Activated T-cell treated with anti-CD3 and anti-CD28 coated beads for 24 hours (primary cell): ENCODE measurements around the gene SIRT5.

ENCODE experiments used
- DNase-seq: peaks from one replicate; pipeline ENCODE4 v3.0.0-alpha.2; 2020; ENCODE audit warnings: low read depth

Gene SIRT5

DNA sequence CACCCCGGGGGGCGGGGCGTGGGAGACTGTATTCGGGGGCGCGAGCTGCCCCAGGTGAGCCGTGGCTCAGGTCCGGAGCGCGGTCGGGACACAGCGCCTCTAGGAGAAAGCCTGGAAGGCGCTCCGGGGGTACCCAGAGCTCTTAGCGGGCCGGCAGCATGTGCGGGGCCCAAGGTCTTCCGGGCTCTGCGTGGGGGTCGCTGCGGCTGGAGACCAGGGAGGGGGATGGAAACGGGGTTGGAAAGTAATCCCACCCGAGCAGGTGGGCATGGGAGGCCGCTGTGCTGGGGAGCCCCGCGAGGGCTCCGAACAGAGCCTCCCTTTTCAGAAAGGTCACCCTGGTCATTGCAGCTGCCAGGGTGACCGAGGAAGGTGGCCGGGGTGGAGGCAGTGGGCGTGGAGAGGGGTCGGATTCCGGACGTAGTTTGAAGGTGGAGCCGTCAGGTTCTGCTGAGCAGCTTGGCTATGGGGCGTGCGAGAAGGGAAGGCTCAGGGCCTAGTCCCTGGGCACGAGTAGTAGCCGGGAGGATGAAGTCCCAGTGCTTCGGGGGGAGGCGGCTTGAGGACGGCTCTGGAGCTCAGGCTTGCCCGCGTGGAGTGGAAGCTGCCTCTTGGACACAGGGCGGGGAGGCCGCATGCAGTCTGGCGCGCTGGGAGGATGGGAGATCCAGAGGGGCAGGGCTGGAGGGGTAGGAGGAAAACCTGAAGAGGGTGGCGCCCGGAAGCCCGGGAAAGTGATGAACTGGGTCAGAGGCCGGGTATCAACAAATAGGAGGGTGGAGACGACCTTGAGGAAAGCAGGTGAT is at the start of gene SIRT5:
Gene SIRT5, plus strand, starts transcription at position 31 of the 806 bp plus-strand sequence. CDS start 9,510 bp downstream, outside the sequence.
- DNase-seq, result peak; percentile 64

DNA sequence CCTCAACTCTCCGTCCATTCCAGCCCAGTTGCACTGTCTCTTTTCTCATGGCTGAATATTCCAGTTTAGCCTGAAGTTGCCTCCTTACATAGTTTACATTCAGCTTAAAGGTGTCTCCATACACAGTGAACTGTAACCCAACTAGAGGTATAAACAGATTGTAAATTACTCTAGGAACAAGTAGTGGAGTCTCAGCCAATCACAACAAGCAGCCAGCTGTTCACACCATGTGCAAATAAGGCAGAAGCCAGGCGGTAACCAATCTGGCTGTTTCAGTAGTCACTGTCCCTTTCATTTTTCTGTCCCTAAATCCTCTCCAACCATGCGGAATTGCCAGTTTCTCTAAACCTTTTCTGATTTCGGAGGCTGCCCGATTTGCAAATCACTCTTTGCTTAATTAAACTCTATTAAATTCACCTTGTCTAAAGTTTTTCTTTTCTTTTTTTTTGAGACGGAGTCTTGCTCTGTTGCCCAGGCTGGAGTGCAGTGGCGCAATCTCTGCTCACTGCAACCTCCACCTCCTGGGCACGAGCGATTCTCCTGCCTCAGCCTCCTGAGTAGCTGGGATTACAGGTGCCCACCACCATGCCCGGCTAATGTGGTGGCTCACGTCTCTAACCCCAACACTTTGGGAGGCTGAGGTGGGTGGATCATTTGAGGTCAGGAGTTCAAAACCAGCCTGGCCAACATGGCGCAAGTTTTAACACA is 49.4 kb upstream of the SIRT5 start:
- no peak for DNase-seq

DNA sequence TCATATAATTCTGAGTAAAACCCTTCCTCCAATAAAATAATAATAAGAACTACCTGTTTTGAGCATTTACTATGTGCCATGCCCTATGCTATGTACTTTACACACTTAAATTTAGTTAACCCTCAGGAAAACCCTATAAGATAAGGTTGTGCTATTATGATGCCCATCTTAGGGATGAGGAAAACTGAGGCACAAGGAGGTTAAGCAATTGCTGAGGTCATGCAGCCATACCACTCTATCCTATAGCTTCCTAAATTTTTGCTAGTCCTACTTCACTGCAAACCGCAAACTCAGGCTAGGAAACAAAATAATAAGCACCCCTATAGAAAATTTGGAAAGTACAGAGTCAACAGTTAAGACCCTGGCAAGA is 48.1 kb upstream of the SIRT5 start:
- no peak for DNase-seq

DNA sequence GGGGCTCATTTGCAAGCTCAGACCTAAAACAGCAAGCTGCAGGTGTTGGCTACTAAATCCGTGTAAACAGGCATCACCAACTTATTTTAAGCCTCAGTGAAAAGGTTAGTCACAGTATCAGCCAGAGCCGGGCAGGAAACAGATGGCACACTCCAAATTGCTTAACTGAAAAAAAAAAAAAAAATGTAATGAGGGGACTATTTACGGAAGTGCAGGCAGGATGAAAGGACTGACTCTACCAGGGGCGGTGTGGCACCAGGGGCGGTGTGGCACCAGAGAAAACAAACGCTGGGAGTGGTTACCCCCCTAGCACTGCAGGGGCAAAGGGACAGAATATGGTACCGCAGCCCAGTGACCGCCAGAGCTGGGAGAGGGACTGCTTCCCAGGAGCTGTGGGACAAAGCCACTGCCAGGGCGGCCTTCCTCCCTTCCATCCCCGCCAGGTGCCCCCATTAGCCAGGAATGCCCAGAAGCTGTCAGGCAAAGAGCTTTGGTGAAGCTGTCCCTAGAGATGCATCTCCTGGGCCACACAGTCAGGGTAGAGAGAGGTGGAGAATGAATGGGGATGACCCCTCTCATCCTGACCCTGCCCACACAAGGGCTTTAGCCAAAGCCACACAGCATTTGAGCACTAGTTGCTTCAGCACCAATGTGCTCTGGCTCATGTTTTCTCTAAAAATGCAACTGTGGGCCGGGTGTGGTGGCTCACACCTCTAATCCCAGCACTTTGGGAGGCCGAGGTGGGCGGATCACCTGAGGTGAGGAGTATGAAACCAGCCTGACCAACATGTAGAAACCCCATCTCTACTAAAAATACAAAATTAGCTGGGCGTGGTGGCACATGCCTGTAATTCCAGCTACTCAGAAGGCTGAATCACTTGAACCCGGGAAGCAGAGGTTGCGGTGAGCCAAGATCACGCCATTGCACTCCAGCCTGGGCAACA is 47.4 kb upstream of the SIRT5 start:
- DNase-seq, result peak; percentile 4

DNA sequence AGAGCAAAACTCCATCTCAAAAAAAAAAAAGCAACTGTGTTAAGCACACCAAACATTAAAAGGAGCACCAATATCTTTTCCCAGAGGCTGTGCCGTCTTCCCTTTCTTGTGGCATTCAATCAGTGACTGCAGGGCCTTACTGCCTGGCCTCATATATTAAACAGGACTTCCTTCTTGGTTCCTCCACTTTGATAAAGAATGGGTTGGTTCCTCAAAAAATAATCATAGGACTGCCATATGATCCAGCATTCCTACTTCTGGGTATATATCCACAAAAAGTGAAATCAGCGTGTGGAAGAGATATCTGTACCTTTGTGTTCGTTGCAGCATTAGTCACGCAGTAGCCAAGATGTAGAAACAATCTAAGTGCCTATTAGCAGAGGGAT is 46.7 kb upstream of the SIRT5 start:
- DNase-seq, result no peak

DNA sequence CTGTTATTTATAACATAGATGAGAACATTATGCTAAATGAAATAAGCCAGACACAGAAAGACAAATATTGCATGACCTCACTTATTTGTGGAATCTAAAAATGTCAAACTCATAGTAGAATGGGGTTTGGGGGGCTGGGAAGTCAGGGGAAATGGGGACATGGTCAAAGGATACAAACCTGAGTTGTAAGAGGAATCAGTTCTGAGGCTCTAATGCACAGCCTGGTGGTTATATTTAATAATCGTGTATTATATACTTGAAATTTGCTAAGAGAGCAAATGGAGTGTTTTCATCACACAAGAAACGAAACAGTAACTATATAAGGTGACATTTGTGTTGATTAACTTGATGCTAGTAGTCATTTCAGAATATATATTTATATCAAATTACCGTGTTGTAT is 46.2 kb upstream of the SIRT5 start:
- no peak for DNase-seq

DNA sequence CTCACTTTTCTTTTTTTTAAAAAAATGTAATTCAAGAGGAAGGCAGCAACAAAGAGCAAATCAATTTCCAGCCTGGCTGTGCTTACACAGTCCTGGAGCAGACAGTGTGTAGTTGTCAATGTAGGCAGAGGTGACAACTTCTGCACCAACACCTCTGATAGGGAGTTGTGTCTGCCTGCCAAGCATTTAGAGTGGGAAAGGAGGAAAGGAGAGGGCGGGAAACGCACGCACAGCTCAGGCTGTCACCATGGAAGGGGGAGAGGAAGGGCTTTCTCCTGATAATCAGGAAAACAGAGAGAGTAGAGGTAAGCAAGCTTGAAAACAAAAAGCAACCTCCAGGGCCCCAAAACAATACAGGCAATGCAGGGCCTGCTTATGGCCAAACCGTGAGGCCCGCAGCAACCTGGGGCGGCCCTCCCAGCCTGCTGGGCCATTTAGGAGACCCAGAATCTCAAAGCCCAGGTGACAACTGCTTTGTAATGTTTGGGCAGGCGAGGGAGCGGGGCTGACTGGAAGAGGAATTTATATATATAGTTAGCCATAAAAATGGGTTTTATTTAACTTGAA is 45.5 kb upstream of the SIRT5 start:
- DNase-seq, result no peak

DNA sequence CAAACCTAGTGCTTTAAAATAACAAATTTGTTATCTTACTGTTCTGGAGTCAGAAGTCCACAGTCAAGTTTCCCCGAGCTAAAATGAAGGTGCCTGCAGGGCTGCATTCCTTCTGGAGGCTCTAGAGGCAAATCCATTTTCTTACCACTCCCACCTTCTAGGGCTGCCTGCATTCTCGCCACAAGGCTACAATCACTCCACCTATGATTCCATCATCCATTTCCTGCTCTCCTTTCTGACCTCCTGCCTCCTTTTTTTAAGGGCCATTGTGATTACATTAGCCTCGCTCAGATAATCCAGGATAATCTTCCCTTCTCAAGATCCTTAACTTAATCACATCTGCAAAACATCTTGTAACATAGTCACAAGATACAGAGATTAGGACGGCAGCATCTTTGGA is 42.4 kb upstream of the SIRT5 start:
- DNase-seq, result no peak

DNA sequence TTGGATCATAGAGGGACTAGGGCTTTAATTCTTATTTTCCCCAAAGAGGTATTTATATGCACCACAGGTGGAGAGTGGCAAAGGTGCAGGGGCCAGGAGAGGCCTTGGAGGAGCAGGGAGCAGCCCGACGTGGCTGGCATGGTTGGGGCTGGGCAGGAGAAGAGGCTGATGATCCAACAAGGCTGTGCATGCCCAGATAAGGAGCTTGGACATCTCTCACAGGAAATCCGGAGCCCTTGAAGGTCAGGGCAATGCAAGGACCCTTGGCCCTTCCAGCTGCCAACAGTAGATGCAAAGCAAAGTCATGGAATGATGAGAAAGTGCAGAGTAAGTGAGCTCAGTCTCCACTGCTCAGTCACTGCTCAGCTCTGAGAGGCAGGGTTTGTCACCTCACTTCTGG is 39.9 kb upstream of the SIRT5 start:
- DNase-seq, result no peak

DNA sequence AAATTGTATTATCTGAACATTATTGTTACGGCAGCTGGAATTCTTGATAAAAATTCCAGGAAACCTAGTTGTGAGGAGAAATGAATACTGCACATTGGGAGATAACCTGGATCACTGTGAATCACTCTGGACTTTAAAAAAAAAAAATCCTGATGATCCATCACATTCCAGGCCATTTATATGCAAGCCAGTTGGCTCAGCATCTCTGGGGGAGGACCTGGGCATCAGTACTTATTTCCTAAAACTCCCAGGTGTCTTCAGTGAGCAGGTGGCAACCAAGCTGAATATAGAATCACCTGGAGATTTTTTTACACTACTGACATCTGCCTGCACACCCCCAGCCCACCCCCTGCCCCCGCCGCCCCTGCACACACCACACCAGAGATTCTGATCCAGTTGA is 39.1 kb upstream of the SIRT5 start:
- DNase-seq, result no peak

DNA sequence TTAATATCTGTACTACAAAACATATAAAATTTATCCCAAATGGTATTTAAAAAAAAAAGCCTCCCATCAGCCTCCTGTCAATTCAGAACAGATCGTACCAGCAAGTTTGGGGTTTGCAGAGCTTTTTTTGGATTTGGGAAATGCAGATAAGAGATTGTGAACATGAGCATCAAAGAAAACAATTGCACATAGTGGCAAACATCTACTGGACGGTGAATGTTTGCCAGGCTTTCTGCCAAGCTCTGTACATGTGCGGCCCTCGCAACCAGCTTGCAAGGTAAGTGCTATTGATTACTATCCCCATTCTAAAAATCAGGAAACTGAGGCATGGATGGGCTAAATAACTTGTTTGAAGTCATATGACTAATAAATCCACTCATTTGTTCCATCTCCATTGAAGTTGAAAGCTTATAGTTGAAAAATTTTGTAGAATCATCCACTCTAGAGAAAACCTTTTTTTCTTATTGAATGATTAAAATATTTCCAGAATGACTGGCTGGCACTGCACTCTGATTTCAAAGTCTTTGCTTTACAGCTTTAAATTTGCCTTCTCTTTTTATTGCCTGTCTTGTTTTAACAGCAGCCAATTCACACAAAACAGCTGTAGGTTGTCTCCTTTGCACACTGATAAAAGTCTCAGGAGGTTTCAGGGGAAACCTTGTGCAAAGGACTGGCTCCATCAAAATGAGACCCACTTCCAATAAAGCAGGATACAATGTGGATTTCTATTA is 37.4 kb upstream of the SIRT5 start:
- DNase-seq, result no peak

DNA sequence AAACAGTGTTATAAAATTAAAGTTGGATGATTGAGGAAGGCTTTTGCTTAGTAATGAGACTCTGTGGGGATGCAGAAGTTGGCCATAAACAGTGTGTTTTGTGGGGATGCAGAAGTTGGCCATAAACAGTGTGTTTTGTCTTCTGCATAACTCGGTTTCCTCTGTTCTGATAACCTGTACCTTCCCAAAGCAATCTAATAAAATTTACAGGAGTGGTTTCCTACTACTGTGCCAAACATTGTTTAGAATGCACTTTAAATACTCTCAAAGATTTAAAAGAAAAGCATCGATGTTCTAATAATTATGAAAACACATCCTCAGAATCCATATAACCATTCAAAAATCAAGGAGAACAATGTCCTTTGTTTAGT is 36.9 kb upstream of the SIRT5 start:
- no peak for DNase-seq

DNA sequence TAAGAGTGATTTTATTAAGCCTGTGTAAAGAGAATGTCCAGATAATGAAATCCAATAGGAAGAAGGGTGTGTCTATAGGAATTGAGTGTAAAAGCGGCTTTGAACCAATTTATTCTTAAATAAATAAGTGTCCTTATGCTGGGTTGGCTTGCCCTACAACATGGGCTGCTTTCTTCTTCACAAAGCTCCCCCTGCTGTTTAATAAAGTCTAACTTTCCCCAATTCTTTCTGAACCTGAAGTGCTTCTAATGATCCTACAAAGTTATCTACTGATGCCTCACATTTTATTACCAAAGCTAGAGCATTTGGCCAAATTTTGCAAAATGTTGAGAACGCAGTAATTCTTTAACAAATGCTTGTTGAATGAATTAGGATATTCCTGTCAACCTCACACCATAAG is 36.3 kb upstream of the SIRT5 start:
- no peak for DNase-seq

DNA sequence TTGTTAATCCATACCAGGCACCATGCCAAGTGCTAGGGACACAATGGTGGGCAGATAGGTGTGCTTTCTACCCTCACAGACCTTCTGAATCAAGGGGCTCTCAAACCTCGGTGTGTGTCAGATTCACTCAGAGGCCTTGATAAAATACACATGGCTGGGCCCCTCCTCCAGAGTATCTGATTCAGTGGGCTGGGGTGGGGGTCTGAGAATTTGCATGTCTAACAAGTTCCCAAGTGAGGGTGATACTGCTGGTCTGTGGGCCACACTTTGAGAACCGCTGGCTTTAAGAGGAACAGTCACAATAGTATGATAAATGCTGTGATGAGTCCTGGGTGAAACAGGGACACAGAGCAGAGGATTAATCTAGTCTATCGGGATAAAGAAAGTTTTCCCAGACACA is 35.8 kb upstream of the SIRT5 start:
- no peak for DNase-seq

DNA sequence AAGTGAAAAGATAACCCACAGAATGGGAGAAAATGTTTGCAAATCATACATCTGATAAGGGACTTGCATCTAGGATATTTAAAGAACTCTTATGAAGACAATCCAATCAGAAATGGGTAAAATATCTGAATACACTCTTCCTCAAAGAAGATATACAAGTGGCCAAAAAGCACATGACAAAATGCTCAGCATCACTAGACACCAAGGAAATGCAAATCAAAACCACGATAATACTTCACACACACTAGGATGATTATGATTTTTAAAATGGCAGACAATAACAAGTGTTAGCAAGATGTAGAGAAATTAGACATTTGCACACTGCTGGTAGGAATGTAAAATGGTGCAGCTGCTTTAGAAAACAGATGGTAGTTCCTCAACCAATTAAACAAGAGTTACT is 34.8 kb upstream of the SIRT5 start:
- DNase-seq, result no peak

DNA sequence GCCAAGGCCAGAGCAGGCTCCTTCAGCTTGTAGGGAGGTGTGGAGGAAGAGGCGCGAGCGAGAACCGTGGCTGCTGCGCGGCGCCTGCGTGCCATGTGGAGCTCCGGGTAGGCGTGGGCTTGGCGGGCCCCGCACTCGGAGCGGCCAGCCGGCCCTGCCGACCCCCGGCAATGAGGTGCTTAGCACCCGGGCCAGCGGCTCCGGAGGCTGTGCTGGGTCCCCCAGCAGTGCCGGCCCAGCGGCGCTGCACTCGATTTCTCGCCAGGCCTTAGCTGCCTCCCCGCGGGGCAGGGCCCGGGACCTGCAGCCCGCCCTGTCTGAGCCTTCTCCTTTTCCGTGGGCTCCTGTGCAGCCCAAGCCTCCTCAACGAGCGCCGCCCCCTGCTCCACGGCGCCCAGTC is 32.9 kb upstream of the SIRT5 start:
- no peak for DNase-seq

DNA sequence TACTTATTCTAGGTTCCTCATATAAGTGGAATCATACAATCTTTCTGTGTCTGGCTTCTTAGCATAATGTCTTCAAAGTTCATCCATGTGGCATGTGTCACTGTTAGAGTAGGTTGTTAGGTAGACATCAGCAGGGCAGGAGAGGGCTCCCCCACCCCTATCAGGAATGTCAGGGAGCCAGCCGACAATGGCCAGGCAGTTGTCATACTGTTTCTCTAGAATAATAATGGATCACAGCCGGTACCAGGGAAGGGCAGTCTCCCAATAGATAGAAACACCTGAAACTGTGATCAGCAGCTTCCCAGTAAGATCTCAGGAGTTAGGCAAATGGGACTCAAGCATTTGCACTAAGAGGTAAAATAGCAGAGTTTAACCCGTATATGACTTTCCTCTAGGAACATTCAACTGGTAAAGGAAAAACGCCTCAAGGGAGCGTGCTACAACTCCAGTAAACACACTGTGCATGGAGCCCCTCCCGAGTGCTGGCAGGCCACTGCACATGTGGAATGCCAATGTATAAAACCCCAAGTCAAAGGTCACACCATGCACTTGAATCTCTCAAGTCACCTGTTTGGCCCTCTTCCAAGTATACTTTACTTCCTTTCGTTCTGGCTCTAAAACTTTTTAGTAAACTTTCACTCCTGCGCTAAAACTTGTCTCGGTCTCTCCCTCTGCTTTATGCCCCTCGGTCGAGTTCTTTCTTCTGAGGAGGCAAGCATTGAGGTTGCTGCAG is 29.8 kb upstream of the SIRT5 start:
- no peak for DNase-seq

DNA sequence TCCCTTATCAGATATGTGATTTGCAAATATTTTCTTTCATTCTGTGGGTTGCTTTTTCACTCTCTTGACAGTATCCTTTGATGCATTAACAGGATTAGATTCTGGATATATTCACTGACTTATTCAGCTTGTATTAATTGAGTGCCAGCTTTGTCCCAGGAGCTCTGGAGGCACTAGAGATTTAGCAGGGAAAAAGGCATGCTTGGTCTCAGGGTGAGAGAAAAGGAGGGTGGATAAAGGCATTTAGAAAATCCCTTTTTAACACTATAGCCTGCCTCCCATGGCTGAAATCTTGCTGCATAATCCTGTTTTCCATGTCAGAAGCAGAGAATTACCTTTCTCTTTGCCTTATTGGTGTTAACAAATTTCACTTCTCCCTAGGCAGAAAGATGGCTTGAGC is 28.5 kb upstream of the SIRT5 start:
- DNase-seq, result no peak

DNA sequence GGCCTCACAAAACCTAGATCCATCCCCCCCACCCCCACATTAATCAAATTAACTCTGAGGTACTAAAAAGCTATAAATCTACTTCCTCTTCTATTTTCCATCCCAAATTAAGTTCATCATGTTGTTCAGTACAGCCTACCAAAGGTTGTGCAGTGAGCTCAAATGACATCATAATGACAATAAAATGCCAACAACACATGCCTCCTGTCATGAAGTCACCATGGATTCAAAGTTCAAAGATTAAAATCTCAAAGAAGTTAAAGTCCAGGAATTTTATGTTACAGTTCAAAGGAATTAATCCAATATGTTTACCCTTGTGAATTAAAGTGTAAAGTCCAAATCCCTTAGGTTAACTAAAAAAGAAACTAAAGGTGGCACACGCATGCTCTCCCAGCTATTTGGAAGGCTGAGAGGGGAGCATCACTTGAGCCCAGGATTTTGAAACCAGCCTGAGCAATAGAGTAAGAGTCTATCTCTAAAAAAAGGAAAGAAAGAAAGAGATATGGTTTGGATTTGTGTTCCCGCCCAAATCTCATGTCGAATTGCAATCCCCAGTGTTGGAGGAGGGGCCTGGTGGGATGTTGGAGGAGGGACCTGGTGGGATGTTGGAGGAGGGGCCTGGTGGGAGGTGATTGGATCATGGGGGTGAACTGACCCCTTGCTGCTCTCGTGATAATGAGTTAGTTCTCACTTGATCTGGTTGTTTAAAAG is 25.7 kb upstream of the SIRT5 start:
- DNase-seq, result no peak

DNA sequence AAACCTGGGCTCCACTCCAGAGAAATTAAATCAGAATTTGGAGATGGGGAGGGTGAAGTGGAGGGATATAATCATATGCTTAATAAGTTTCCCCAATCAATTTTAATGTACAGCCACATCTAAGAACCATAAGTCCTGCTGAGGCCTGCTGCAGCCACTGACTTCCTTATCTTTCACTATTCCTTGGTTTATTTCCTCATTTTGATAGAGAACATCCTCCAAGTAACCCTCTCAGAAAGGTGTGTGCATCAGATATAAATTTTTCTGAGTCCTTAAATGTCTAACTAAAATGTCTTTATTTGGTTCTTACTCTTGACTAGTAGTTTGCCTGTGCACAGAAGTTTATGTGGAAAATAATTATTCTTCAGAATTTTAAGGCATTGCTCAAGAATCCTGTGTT is 23.7 kb upstream of the SIRT5 start:
- DNase-seq, result no peak
